GM12892 (cell line): Measurements from ENCODE around the gene RUBCNL.

Experiments used
- POLR2A ChIP-seq: IDR thresholded peaks from 2 replicates; pipeline ENCODE4 v1.6.1; 2011; ENCODE audit warnings: low read depth, low read length, control low read depth
- POLR2AphosphoS5 ChIP-seq: IDR thresholded peaks from 2 replicates; pipeline ENCODE4 v1.6.1; 2011; ENCODE audit warnings: low read depth, low read length, control low read depth
- TAF1 ChIP-seq: IDR thresholded peaks from 2 replicates; pipeline ENCODE4 v1.6.1; 2011; ENCODE audit warnings: low read depth, mild to moderate bottlenecking, control low read depth, low read length, borderline replicate concordance

- no peak for TF ChIP-seq POLR2A
- no peak for TF ChIP-seq POLR2AphosphoS5
- no peak for TF ChIP-seq TAF1
These were observed 32.0 kb downstream of the RUBCNL start for GRCh38 chr13:46355088-46355468.
